NB4 (cell line): ENCODE results near the gene LCN15.

Experiments
- DNase-seq: peaks from one replicate; pipeline ENCODE4 v3.0.0; 2010; ENCODE audit warnings: low read depth
- H3K4me3 ChIP-seq: one replicate; pipeline ENCODE4 v1.5.1; 2011; ENCODE audit warnings: mild to moderate bottlenecking, low read depth, low read length, moderate library complexity
- MYC ChIP-seq: IDR thresholded peaks from 2 replicates; pipeline ENCODE4 v1.6.1; 2011; ENCODE audit warnings: low read depth, low read length
- POLR2A ChIP-seq: IDR thresholded peaks from 2 replicates; pipeline ENCODE4 v1.6.1; 2011; ENCODE audit warnings: mild to moderate bottlenecking; ENCODE audit not compliant: insufficient read length; ENCODE audit errors: extremely low read depth
- TF ChIP-seq, protein P1 (sequence below): IDR thresholded peaks from 2 replicates; pipeline ENCODE4 v1.6.1; 2011; ENCODE audit warnings: low read depth, low read length
- TF ChIP-seq, protein P2 (sequence below): IDR thresholded peaks from one replicate; pipeline ENCODE4 v1.5.1; 2012; ENCODE audit warnings: low read depth, low read length

LCN15 gene

DNA sequence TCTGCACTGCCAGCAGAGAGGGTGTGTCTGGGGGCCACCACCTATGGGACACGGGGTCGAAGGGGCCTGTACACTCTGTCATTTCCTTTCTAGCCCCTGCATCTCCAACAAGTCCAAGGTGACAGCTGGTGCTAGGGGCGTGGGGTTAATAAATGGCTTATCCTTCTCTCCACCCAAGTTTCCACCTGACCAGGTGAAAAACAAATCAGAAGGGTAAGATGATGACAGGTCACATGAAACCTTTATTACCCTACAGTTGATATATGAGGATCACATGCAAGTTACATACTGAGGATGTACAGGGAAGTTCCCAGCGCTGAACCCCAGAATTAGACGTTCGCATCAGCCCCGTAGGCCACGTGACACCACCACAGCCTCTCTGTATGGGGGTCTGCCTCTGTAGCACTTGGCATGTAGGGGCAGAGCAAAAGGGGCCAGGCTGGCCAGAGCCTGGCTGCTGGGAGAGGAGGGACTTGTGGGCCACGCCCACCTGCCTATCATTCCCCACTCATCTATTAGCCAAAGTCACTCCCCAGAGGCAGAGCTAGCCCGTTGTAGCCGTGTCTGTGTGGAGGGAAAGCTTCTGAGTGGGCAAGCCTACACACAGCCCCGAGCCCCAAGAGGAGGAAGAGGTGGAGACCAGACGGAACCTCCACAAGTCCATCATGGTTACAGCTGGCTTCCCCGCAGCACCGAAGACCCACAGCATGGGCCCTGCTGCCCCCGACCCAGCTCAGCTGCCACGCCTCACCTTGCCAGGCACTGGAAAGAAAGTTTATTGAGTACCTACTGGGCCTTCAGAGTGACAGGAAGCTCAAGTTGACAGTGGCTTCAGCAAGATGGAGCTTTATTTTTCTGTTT is 29.0 kb upstream of the LCN15 start:
- TF ChIP-seq POLR2A (no peak), MYC (no peak)
- TF ChIP-seq, protein P1, sequence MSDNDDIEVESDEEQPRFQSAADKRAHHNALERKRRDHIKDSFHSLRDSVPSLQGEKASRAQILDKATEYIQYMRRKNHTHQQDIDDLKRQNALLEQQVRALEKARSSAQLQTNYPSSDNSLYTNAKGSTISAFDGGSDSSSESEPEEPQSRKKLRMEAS, result no peak
- TF ChIP-seq, protein P2, sequence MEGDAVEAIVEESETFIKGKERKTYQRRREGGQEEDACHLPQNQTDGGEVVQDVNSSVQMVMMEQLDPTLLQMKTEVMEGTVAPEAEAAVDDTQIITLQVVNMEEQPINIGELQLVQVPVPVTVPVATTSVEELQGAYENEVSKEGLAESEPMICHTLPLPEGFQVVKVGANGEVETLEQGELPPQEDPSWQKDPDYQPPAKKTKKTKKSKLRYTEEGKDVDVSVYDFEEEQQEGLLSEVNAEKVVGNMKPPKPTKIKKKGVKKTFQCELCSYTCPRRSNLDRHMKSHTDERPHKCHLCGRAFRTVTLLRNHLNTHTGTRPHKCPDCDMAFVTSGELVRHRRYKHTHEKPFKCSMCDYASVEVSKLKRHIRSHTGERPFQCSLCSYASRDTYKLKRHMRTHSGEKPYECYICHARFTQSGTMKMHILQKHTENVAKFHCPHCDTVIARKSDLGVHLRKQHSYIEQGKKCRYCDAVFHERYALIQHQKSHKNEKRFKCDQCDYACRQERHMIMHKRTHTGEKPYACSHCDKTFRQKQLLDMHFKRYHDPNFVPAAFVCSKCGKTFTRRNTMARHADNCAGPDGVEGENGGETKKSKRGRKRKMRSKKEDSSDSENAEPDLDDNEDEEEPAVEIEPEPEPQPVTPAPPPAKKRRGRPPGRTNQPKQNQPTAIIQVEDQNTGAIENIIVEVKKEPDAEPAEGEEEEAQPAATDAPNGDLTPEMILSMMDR, result no peak
- no peak overlapping the region for H3K4me3 ChIP-seq
- no peak for DNase-seq

DNA sequence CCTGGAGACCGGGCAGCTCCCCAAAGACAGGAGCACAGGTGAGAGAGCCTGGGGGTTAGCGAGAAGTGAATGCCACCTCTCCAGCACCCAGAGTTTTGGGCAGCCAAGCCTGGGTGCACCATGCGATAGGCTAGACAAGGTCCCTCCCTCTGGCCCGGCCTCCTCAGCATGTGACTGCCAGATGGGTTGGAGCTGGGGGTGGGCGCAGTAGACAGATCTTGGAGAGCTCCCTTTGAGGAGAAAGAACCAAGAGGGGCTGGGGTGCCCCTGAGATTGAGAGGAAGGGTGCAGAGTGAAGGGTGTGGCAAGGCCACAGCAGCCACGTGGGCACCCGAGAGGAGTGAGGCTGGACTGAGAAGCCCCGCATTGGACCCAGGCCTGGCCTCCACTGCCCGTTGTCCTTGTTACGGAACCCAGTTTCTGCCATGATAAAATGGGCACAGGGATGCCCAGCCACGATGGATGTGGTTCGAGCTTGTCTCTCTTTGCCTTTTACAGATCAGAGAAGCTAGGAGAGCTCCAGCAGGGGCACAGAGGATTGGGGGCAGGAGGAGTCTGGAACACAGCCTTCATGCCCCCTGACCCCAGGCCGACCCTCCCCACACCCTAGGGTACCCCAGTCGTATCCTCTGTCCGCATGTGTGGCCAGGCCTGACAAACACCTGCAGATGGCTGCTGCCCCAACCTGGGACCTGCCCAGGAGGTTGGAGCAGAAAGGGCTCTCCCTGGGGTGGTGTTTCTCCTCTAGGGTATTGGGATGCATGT is 28.2 kb upstream of the LCN15 start:
- H3K4me3 ChIP-seq, result peak overlapping the region; percentile 79

DNA sequence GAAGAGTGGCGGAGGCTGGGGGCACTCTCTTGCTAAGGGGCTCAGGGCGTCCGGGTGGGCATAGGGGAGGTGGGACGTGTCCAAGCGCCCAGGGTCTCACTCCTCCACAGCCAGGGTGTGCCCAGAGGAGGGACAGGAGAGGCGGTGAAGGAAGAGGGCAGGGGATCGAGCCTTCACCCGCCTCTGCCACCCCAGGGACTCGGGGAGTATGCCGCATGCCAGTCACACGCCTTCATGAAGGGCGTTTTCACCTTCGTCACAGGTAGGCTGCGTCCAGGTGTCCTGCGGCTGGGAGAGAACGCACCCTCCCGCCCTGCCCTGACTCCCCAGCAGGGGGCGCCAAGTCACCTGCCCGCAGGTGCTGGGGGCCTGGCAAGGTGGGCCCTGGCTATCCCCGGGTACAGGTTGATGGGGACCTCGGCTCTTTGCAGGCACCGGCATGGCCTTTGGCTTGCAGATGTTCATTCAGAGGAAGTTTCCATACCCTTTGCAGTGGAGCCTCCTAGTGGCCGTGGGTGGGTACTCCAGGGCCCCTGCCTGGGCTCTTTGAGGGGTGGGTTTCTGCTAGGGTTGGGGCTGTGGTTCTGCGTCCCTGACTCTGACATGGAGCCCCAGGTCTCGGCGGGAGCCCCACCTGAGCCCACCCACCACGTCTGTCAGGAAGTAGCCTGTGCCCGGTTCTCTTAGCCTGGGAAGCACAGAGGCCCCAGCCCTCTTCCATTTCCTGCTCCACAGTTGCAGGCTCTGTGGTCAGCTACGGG is 27.4 kb upstream of the LCN15 start:
- peak; percentile 70 for DNase-seq
- H3K4me3 ChIP-seq, result peak overlapping the region; percentile 79
- TF ChIP-seq, protein P2, result peak; percentile 97
- TF ChIP-seq MYC, result no peak; the same call in 1 of the 2 replicates
- TF ChIP-seq, protein P1, result peak; percentile 18; the same call in 1 of the 2 replicates

More for the DNA sequence above, 28.2 kb upstream of the LCN15 start:
- no peak for DNase-seq
- no peak for TF ChIP-seq MYC
- TF ChIP-seq, protein P1, result no peak
- no peak for TF ChIP-seq POLR2A
- TF ChIP-seq, protein P2, result no peak

DNA sequence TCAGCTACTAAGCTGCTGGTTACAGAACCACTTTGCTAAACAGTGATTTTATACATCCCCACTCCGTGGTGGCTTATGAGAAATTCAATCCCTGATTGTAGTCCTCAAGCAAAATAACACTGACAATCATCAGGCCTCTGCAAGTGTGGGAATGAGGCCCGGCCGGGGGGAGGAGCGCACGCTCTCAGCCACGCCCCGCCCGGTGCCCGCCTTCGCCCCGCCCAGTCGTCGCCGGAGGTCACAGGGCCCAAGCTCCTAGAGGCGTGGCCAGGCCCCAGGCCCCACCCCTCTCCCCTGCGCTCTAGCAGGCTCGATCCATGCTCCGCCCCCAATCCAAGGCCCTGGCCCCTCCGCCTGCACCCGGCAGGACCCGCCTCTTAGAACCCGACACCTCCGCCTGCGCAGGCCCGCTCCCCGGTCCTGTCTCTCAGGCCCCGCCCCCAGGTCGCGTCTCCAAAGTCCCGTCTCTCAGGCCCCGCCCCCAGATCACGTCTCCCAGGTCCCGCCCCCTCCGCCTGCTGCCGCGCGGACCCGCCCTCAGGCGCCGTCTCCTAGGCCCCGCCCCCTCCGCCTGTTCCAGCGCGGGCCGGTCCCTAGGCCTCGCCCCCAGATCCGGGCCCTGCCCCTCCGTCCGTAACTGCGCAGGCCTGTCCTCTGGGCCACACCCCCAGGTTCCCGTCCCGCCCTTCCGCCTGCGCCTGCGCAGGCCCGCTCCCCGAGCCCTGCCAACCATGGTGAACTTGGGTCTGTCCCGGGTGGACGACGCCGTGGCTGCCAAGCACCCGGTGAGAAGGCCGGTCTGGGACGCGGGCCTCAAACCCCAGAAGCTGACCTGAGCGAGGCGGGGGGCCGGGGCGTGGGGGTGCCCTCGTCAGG is 26.6 kb upstream of the LCN15 start, which contains the start of gene TMEM141:
TMEM141 (plus strand) TSS at position 705 of the 876 bp plus-strand sequence; CDS start at position 732, 27 bp downstream.
- 0 out of 2 replicates have a peak, but pooled peaks have one; percentile 21 for TF ChIP-seq MYC
- TF ChIP-seq, protein P2, result no peak
- TF ChIP-seq, protein P1, result peak; percentile 47; the same call in 1 of the 2 replicates
- TF ChIP-seq POLR2A, result peak; percentile 81
- peak; percentile 98 for DNase-seq
- peak within 1 kb of the TSS; percentile 79 for H3K4me3 ChIP-seq
